Kidney (tissue), 14 donors: ENCODE results near the gene NF2. TPM values are rescaled to one million over a fixed set of nuclear protein-coding genes. Genes with fewer than 3 reads are reported as not detected.

Source experiments
- DNase-seq, 5 donors: peaks; one replicate each; pipeline ENCODE4 v3.0.0-alpha.2; 2013 to 2020
- FAIRE-seq: peaks from 2 replicates; lab custom pipeline; 2012; peaks lifted over from hg19 to GRCh38; lab: Jason Lieb, UNC
- H3K27ac ChIP-seq, 2 donors: one replicate each; pipeline ENCODE4 v1.7.0; 2013; ENCODE audit warnings: low read depth in 2 of 2, low read length in 2 of 2, inconsistent platforms in 1 of 2
- H3K27me3 ChIP-seq: one replicate; pipeline ENCODE4 v1.7.1; 2013; ENCODE audit warnings: low read length, inconsistent platforms; ENCODE audit not compliant: control insufficient read depth, insufficient read depth
- H3K36me3 ChIP-seq, 3 donors: one replicate each; pipeline versions ENCODE4 v1.7.0 to v1.7.1; 2013; ENCODE audit warnings: low read length in 3 of 3, control low read depth in 1 of 3, inconsistent platforms in 1 of 3; ENCODE audit not compliant: insufficient read depth in 3 of 3, control insufficient read depth in 2 of 3
- H3K4me1 ChIP-seq, 3 donors: one replicate each; pipeline versions ENCODE4 v1.7.0 to v1.7.1; 2013; ENCODE audit warnings: low read length in 3 of 3, inconsistent platforms in 1 of 3, low read depth in 1 of 3; ENCODE audit not compliant: control insufficient read depth in 2 of 3, insufficient read depth in 2 of 3
- H3K4me3 ChIP-seq, 3 donors: one replicate each; pipeline versions ENCODE4 v1.7.0 to v1.8.1; 2013; ENCODE audit warnings: low read length in 3 of 3, control low read depth in 1 of 3, inconsistent platforms in 1 of 3
- H3K9ac ChIP-seq, 3 donors: one replicate each; pipeline versions ENCODE4 v1.7.0 to v1.7.1; 2013; ENCODE audit warnings: low read length in 3 of 3, control low read depth in 1 of 3, inconsistent platforms in 1 of 3
- H3K9me3 ChIP-seq, 3 donors: one replicate each; pipeline versions ENCODE4 v1.7.0 to v1.7.1; 2013; ENCODE audit warnings: low read length in 3 of 3, control low read depth in 1 of 3, inconsistent platforms in 1 of 3; ENCODE audit not compliant: control insufficient read depth in 2 of 3, insufficient read depth in 1 of 3
- intact Hi-C: fragments of 100-400 bp; cut with DNase I; formaldehyde crosslinking; loops from one replicate; pipeline ENCODE4 v1.11.1; 2022
- polyA plus RNA-seq: library from polyadenylated mRNA; stranded (reverse); fragments of 350-450 nt; fragmentation: Illumina TruSeq; extraction: RNeasy Lipid Tissue Mini Kit (QIAGEN cat#74804); gene quantifications from one replicate; pipeline ENCODE4 v1.2.3, GENCODE V29; 2014; ENCODE audit warnings: low read depth, low replicate concordance; ENCODE audit not compliant: insufficient read depth
- total RNA-seq: library from RNA; stranded (reverse); fragmentation: NEBNext Ultra II Directional; extraction: Animal tissue kit (Norgen Biotek cat#: 25700); gene quantifications from one replicate; pipeline ENCODE4 v1.2.1, GENCODE V29; 2021
- TF ChIP-seq, protein P1 (sequence below): IDR thresholded peaks from 3 replicates; pipeline ENCODE4 v1.5.1; 2012; ENCODE audit warnings: mild to moderate bottlenecking, moderate library complexity, borderline replicate concordance; ENCODE audit not compliant: insufficient read depth; ENCODE audit errors: extremely low read depth
- donor health status: control.
- donor health status: control.
- donor health status: control.
- donor health status: control.
- donor health status: control.
- donor health status: DM: yes; HTN: yes; CAD: no.
- donor health status: Normal renal cell carcinoma (clear cell type).

The NF2 gene
- total and polyA plus RNA-seq, 2 donors from 2014 or later: 15.4 to 60.6 TPM

- Histone ChIP-seq H3K36me3 (peaks cover 5 to 26% (median 15%) of the 10 kb centered on the region in 3 donors), H3K9ac (no peak overlapping the region), H3K4me1 (no peaks in the 10 kb centered on the region), H3K27me3 (no peaks in the 10 kb centered on the region), H3K9me3 (no peaks in the 10 kb centered on the region), H3K4me3 (no peak overlapping the region), H3K27ac (no peak overlapping the region)
- intact Hi-C loops: no loop called here
- FAIRE-seq: no peak
- TF ChIP-seq, protein P1, sequence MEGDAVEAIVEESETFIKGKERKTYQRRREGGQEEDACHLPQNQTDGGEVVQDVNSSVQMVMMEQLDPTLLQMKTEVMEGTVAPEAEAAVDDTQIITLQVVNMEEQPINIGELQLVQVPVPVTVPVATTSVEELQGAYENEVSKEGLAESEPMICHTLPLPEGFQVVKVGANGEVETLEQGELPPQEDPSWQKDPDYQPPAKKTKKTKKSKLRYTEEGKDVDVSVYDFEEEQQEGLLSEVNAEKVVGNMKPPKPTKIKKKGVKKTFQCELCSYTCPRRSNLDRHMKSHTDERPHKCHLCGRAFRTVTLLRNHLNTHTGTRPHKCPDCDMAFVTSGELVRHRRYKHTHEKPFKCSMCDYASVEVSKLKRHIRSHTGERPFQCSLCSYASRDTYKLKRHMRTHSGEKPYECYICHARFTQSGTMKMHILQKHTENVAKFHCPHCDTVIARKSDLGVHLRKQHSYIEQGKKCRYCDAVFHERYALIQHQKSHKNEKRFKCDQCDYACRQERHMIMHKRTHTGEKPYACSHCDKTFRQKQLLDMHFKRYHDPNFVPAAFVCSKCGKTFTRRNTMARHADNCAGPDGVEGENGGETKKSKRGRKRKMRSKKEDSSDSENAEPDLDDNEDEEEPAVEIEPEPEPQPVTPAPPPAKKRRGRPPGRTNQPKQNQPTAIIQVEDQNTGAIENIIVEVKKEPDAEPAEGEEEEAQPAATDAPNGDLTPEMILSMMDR: no peak
- DNase-seq: no peak
Measured at GRCh38 chr22:29661336-29661735, 57.9 kb downstream of the NF2 start.

GRCh38 chr22:29663180-29663821, 59.9 kb downstream of the NF2 start:
- Histone ChIP-seq H3K4me1 (no peaks in the 10 kb centered on the region), H3K36me3 (peaks cover 3 to 31% (median 17%) of the 10 kb centered on the region in 3 donors), H3K9ac (no peak overlapping the region), H3K27ac (no peak overlapping the region), H3K27me3 (no peaks in the 10 kb centered on the region), H3K4me3 (no peak overlapping the region), H3K9me3 (no peaks in the 10 kb centered on the region)
- intact Hi-C loops: no loop called here
- TF ChIP-seq, protein P1: no peak
- no peak for FAIRE-seq
- DNase-seq: no peak

DNA sequence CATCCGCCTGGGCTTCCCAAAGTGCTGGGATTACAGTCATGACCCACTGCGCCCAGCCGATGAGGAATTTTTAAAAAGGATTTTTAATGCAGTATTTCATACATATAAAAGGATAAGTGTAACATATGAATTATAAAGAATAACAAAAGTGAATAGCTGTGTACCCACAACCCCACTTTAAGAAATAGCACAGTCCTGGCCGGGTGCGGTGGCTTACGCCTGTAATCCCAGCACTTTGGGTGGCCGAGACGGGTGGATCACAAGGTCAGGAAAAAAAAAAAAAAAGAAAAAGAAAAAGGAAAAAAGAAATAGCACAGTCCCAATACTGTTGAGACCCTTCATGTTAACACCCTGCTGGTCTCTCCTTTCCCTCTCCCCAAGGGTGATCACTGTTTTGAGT, 62.1 kb downstream of the NF2 start:
- Histone ChIP-seq H3K27me3 (no peaks in the 10 kb centered on the region), H3K9ac (no peak overlapping the region), H3K36me3 (peaks cover 3 to 41% (median 25%) of the 10 kb centered on the region in 3 donors), H3K27ac (no peak overlapping the region), H3K9me3 (no peaks in the 10 kb centered on the region), H3K4me3 (no peak overlapping the region), H3K4me1 (no peaks in the 10 kb centered on the region)
- intact Hi-C loops: no loop called here
- DNase-seq (no peak), FAIRE-seq (no peak)
- TF ChIP-seq, protein P1: no peak
